SU-DHL-6 (cell line): Measurements from ENCODE around the gene PEX7.

ENCODE experiments used
- H2AFZ ChIP-seq: fragments of 200-600 bp; sonication (generic); 2 replicates; pipeline ENCODE4 v1.6.1; 2014; ENCODE audit warnings: low read depth, mild to moderate bottlenecking, moderate library complexity, mixed read lengths, antibody characterized with exemption, low read length; ENCODE audit not compliant: severe bottlenecking
- H3F3A ChIP-seq: fragments of 200-600 bp; shearing (Covaris generic); 2 replicates; pipeline ENCODE4 v1.6.0; 2016; ENCODE audit warnings: antibody characterized with exemption, mild to moderate bottlenecking; ENCODE audit not compliant: insufficient read depth
- H3K27ac ChIP-seq: fragments of 200-600 bp; sonication (generic); 2 replicates; pipeline ENCODE4 v1.5.1; 2016; ENCODE audit warnings: low read depth, mild to moderate bottlenecking, low read length, moderate library complexity, mixed read lengths
- H3K27me3 ChIP-seq: fragments of 200-600 bp; sonication (generic), shearing (Covaris generic); 2 replicates; pipeline ENCODE4 v1.6.0; 2014; ENCODE audit warnings: mild to moderate bottlenecking, low read length
- H3K36me3 ChIP-seq: fragments of 200-600 bp; sonication (generic); 2 replicates; pipeline ENCODE4 v1.6.1; 2014; ENCODE audit warnings: mild to moderate bottlenecking, low read length, mixed read lengths
- H3K4me2 ChIP-seq: fragments of 300-600, 200-600 bp; shearing (Covaris generic), sonication (generic); 2 replicates; pipeline ENCODE4 v1.6.0; 2014; ENCODE audit warnings: low read length, low read depth, mild to moderate bottlenecking; ENCODE audit not compliant: poor library complexity, severe bottlenecking
- H3K4me3 ChIP-seq: fragments of 200-600 bp; sonication (generic); 2 replicates; pipeline ENCODE4 v1.5.1; 2014; ENCODE audit warnings: antibody characterized with exemption, low read length, mild to moderate bottlenecking, mixed read lengths; ENCODE audit not compliant: insufficient read depth, poor library complexity, severe bottlenecking
- H3K79me2 ChIP-seq: fragments of 200-600 bp; sonication (generic); 2 replicates; pipeline ENCODE4 v1.6.1; 2014; ENCODE audit warnings: mild to moderate bottlenecking, low read length, moderate library complexity; ENCODE audit not compliant: insufficient read depth
- H3K9ac ChIP-seq: fragments of 200-600 bp; sonication (generic); 2 replicates; pipeline ENCODE4 v1.7.0; 2014; ENCODE audit warnings: mild to moderate bottlenecking, low read length
- H3K9me2 ChIP-seq: fragments of 200-600 bp; sonication (generic); replicated peaks from 2 replicates; pipeline ENCODE4 v1.6.1; 2014; ENCODE audit warnings: low read length; ENCODE audit not compliant: insufficient read depth
- H3K9me3 ChIP-seq: fragments of 200-600 bp; sonication (generic); 2 replicates; pipeline ENCODE4 v1.6.1; 2014; ENCODE audit warnings: low read length, mixed read lengths; ENCODE audit not compliant: insufficient read depth
- H4K20me1 ChIP-seq: fragments of 200-600 bp; sonication (generic); 2 replicates; pipeline ENCODE4 v1.6.1; 2014; ENCODE audit warnings: low read depth, mild to moderate bottlenecking, antibody characterized with exemption, low read length, moderate library complexity, mixed read lengths
- EZH2phosphoT487 ChIP-seq: fragments of 200-600 bp; sonication (generic), shearing (Covaris generic); conservative IDR thresholded peaks from 2 replicates; pipeline ENCODE4 v1.6.1; 2018; ENCODE audit warnings: mild to moderate bottlenecking, antibody characterized with exemption, low read length, moderate library complexity, mixed read lengths
- TF ChIP-seq, protein P1 (sequence below): fragments of 200-600 bp; sonication (generic); IDR thresholded peaks from one replicate; pipeline ENCODE4 v1.5.1; 2017; ENCODE audit warnings: antibody characterized with exemption, mild to moderate bottlenecking, low read length, moderate library complexity; ENCODE audit not compliant: insufficient read depth, poor library complexity, severe bottlenecking

Gene PEX7

DNA sequence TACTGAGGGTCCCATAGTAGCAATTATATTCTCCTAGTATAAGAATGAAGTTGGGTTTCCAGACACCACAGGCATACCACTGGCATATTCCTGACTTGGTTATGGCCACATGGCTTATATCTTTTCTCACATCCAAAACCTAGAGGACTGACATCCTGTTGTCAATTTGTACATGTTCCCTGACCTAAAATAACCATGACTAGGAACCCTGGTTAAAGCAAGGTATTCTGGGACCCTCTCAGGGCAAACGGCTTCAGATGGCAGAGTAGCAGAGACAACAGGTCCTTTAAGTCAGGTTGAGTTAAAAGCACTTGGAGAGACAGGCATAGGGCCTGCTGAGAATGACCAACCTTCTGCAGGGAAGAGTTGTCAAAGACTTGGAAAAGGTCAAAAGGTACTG is 42.7 kb upstream of the PEX7 start:
- H3K9me3 ChIP-seq: no peaks in the 10 kb centered on the region
- no peak overlapping the region for H3K4me3 ChIP-seq
- no peaks in the 10 kb centered on the region for H3F3A ChIP-seq
- H3K4me2 ChIP-seq: no peak overlapping the region
- H4K20me1 ChIP-seq: no peaks in the 10 kb centered on the region
- H3K9me2 ChIP-seq: no peaks in the 10 kb centered on the region
- H3K36me3 ChIP-seq: no peaks in the 10 kb centered on the region
- no peak overlapping the region for H2AFZ ChIP-seq
- H3K79me2 ChIP-seq: no peaks in the 10 kb centered on the region
- H3K27me3 ChIP-seq: no peaks in the 10 kb centered on the region
- no peak for TF ChIP-seq EZH2phosphoT487
- TF ChIP-seq, protein P1, sequence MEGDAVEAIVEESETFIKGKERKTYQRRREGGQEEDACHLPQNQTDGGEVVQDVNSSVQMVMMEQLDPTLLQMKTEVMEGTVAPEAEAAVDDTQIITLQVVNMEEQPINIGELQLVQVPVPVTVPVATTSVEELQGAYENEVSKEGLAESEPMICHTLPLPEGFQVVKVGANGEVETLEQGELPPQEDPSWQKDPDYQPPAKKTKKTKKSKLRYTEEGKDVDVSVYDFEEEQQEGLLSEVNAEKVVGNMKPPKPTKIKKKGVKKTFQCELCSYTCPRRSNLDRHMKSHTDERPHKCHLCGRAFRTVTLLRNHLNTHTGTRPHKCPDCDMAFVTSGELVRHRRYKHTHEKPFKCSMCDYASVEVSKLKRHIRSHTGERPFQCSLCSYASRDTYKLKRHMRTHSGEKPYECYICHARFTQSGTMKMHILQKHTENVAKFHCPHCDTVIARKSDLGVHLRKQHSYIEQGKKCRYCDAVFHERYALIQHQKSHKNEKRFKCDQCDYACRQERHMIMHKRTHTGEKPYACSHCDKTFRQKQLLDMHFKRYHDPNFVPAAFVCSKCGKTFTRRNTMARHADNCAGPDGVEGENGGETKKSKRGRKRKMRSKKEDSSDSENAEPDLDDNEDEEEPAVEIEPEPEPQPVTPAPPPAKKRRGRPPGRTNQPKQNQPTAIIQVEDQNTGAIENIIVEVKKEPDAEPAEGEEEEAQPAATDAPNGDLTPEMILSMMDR: no peak
- H3K27ac ChIP-seq: no peak overlapping the region
- H3K9ac ChIP-seq: no peak overlapping the region

DNA sequence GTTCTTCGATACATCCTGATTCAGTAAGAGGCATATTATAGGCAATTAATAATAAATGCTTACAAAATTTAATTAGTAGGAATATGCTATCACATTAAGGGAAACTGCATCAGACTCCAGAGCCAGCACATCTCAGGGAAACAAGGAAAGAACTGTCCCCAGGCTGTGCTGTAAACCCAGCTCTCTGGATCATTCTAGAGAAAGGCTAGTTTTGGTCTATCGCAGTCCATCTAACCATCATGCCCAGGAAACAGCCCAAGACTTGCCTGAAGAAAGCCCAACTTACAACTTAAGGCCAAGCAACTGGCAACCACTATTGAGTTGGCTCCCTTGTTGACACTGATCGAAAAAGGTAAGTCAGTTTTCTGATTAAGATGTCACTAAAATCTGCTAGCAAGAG is 41.4 kb upstream of the PEX7 start:
- no peaks in the 10 kb centered on the region for H3F3A ChIP-seq
- H2AFZ ChIP-seq: no peak overlapping the region

DNA sequence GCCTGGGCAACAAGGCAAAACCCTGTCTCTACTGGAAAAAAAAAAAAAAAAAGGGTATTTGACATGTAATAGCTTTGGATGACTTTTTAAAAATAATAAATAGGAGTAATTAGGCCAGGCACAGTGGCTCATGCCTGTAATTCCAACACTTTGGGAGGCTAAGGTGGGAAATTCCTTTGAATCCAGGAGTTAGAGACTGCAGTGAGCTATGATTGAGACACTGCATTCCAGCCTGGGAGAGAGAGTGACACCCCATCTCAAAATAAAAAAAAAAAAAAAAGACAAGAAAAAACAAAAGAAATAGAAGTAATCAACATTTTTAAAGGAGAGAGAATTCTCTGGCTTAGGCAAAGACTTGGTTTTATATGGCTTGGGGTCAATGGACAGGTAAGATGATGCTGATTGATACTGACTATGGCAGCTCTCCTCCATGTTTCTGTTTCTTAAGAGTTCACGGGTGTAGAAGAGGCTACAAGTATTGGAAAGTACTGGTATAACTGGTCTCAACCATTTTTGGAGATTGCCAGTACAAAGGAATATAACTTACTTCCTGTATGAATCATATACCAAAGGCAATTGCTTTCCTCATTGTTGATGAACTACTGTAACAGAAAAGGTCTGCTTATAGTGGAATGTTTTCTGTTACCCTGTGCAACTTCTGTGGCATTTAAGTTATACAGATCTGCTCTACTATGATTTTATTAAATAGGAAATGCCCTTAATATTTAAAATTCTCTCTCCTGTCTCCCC is 40.2 kb upstream of the PEX7 start:
- Histone ChIP-seq H3K9me2 (no peaks in the 10 kb centered on the region), H3K27me3 (no peaks in the 10 kb centered on the region), H3K9ac (no peak overlapping the region), H3K27ac (no peak overlapping the region), H3K36me3 (no peaks in the 10 kb centered on the region), H4K20me1 (no peaks in the 10 kb centered on the region), H3K4me2 (no peak overlapping the region), H3K4me3 (no peak overlapping the region), H3F3A (no peaks in the 10 kb centered on the region), H3K79me2 (no peaks in the 10 kb centered on the region), H3K9me3 (no peaks in the 10 kb centered on the region), H2AFZ (no peak overlapping the region)
- TF ChIP-seq EZH2phosphoT487: no peak
- TF ChIP-seq, protein P1: no peak

More for the DNA sequence above, 41.4 kb upstream of the PEX7 start:
- no peak overlapping the region for H3K27ac ChIP-seq
- no peaks in the 10 kb centered on the region for H3K79me2 ChIP-seq
- no peaks in the 10 kb centered on the region for H3K36me3 ChIP-seq
- H3K4me3 ChIP-seq: no peak overlapping the region
- no peak for TF ChIP-seq EZH2phosphoT487
- TF ChIP-seq, protein P1: no peak
- no peaks in the 10 kb centered on the region for H4K20me1 ChIP-seq
- no peaks in the 10 kb centered on the region for H3K27me3 ChIP-seq
- H3K9me3 ChIP-seq: no peaks in the 10 kb centered on the region
- H3K9me2 ChIP-seq: no peaks in the 10 kb centered on the region
- no peak overlapping the region for H3K9ac ChIP-seq
- no peak overlapping the region for H3K4me2 ChIP-seq
